OCI-LY1 (cell line): ENCODE data around the gene SOX15.

ENCODE experiments used
- H2AFZ ChIP-seq: fragments of 200-600 bp; sonication (generic), shearing (Covaris generic); 2 replicates; pipeline ENCODE4 v1.6.0; 2014; ENCODE audit warnings: antibody characterized with exemption, mild to moderate bottlenecking, low read length
- H3F3A ChIP-seq: fragments of 200-600 bp; sonication (generic), shearing (Covaris generic); 2 replicates; pipeline ENCODE4 v1.6.0; 2014; ENCODE audit warnings: mild to moderate bottlenecking, antibody characterized with exemption, low read length, moderate library complexity; ENCODE audit not compliant: insufficient read depth
- H3K27ac ChIP-seq: fragments of 200-600 bp; sonication (generic); 2 replicates; pipeline ENCODE4 v1.5.1; 2014; ENCODE audit warnings: low read length, mixed run types, mild to moderate bottlenecking, low read depth; ENCODE audit not compliant: poor library complexity, severe bottlenecking
- H3K27me3 ChIP-seq: fragments of 200-600 bp; sonication (generic); 2 replicates; pipeline ENCODE4 v1.6.0; 2014; ENCODE audit warnings: antibody characterized with exemption, mild to moderate bottlenecking, low read length, moderate library complexity; ENCODE audit not compliant: insufficient read depth
- H3K36me3 ChIP-seq: fragments of 200-600 bp; sonication (generic); 2 replicates; pipeline ENCODE4 v1.6.1; 2014; ENCODE audit warnings: mild to moderate bottlenecking, antibody characterized with exemption, low read length, moderate library complexity, mixed read lengths; ENCODE audit not compliant: insufficient read depth
- H3K4me1 ChIP-seq: fragments of 200-600 bp; sonication (generic); 2 replicates; pipeline ENCODE4 v1.5.1; 2014; ENCODE audit warnings: mild to moderate bottlenecking, low read length, moderate library complexity; ENCODE audit not compliant: insufficient read depth, severe bottlenecking
- H3K4me2 ChIP-seq: fragments of 200-600 bp; sonication (generic), shearing (Covaris generic); 2 replicates; pipeline ENCODE4 v1.6.1; 2014; ENCODE audit warnings: low read length
- H3K4me3 ChIP-seq: fragments of 200-600 bp; sonication (generic); 2 replicates; pipeline ENCODE4 v1.5.1; 2014; ENCODE audit warnings: low read length, low read depth, mild to moderate bottlenecking, mixed read lengths; ENCODE audit not compliant: poor library complexity, severe bottlenecking
- H3K79me2 ChIP-seq: fragments of 200-600 bp; shearing (Covaris generic); 2 replicates; pipeline ENCODE4 v1.6.1; 2016; ENCODE audit warnings: mixed run types, low read length, mixed read lengths; ENCODE audit not compliant: insufficient read depth
- H3K9ac ChIP-seq: fragments of 200-600 bp; sonication (generic), shearing (Covaris generic); 2 replicates; pipeline ENCODE4 v1.6.1; 2014; ENCODE audit warnings: mild to moderate bottlenecking, low read length, mixed read lengths
- H3K9me2 ChIP-seq: fragments of 200-600 bp; sonication (generic), shearing (Covaris generic); 2 replicates; pipeline ENCODE4 v1.6.1; 2014; ENCODE audit warnings: low read depth, mild to moderate bottlenecking, low read length, mixed read lengths
- H3K9me3 ChIP-seq: fragments of 200-600 bp; shearing (Covaris generic); 2 replicates; pipeline ENCODE4 v1.6.1; 2014; ENCODE audit warnings: low read length, mixed read lengths
- H4K20me1 ChIP-seq: fragments of 200-600 bp; sonication (generic), shearing (Covaris generic); 2 replicates; pipeline ENCODE4 v1.6.0; 2016; ENCODE audit warnings: mild to moderate bottlenecking, low read length; ENCODE audit not compliant: insufficient read depth
- EZH2 ChIP-seq: fragments of 200-600 bp; sonication (generic), shearing (Covaris generic); IDR thresholded peaks from 2 replicates; pipeline ENCODE4 v1.8.0; 2017; ENCODE audit warnings: borderline replicate concordance, mixed run types, mild to moderate bottlenecking, antibody characterized with exemption, low read length, moderate library complexity, mixed read lengths
- TF ChIP-seq, protein P1 (sequence below): fragments of 200-600 bp; sonication (generic), shearing (Covaris generic); IDR thresholded peaks from 2 replicates; pipeline ENCODE4 v1.5.1; 2017; ENCODE audit warnings: mild to moderate bottlenecking, antibody characterized with exemption, low read length, moderate library complexity, mixed read lengths

The SOX15 gene

DNA sequence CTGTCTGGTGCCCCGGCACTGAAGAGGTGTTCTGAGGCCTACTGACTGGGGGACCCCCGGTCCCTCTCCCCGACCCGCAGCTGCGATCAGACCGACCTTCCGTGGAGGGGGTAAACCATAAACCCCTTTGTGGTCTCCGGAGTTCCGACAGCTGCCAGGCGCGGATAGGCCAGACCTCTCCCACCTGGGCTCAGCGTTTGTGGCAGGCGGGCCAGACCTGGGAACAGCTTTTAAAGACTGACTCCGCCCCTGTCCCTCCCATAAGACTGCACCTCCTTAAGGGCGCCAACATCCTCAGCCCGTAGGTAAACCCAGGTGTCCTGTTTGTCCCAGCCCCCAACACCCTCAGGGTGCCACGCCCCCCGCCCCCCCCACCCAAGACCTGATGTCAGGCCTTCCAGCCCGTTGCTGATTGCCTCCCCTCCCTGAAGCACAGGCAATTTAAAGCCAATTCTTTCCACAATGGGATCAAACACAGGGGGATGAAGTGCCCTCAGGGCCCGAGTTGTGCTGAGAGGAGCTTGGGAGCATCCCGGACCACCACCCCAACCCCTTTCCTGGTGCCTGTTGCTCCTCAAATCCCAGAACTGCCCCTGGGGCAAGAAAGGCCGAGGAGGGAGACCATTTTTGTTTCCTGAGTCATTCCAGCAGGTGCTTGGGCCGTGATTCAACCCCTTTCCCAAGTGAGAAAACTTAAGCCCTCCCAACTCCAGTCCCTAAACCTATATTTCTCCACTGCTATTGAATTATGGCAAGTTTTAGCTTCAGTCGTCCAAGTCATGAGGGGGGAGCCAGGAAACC is at the start of gene SOX15:
Gene SOX15 (minus strand): TSS at position 204 of the 801 bp plus-strand sequence. CDS start 418 bp downstream, outside the sequence.
- no peak within 1 kb of the TSS for H3K9ac ChIP-seq
- H2AFZ ChIP-seq, result no peak within 1 kb of the TSS
- no peak within 1 kb of the TSS for H3K4me2 ChIP-seq
- H3K9me2 ChIP-seq, result no peaks in the 10 kb centered on the region
- no peak for TF ChIP-seq EZH2
- TF ChIP-seq, protein P1, sequence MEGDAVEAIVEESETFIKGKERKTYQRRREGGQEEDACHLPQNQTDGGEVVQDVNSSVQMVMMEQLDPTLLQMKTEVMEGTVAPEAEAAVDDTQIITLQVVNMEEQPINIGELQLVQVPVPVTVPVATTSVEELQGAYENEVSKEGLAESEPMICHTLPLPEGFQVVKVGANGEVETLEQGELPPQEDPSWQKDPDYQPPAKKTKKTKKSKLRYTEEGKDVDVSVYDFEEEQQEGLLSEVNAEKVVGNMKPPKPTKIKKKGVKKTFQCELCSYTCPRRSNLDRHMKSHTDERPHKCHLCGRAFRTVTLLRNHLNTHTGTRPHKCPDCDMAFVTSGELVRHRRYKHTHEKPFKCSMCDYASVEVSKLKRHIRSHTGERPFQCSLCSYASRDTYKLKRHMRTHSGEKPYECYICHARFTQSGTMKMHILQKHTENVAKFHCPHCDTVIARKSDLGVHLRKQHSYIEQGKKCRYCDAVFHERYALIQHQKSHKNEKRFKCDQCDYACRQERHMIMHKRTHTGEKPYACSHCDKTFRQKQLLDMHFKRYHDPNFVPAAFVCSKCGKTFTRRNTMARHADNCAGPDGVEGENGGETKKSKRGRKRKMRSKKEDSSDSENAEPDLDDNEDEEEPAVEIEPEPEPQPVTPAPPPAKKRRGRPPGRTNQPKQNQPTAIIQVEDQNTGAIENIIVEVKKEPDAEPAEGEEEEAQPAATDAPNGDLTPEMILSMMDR, result no peak
- H4K20me1 ChIP-seq, result no peaks in the 10 kb centered on the region
- no peaks in the 10 kb centered on the region for H3K27me3 ChIP-seq
- H3K4me3 ChIP-seq, result no peak within 1 kb of the TSS
- H3K79me2 ChIP-seq, result no peaks in the 10 kb centered on the region
- no peak within 1 kb of the TSS for H3K27ac ChIP-seq
- no peaks in the 10 kb centered on the region for H3F3A ChIP-seq
- H3K36me3 ChIP-seq, result peaks cover 75% of the 10 kb centered on the region
- H3K9me3 ChIP-seq, result no peaks in the 10 kb centered on the region
- peaks cover 6% of the 10 kb centered on the region for H3K4me1 ChIP-seq

DNA sequence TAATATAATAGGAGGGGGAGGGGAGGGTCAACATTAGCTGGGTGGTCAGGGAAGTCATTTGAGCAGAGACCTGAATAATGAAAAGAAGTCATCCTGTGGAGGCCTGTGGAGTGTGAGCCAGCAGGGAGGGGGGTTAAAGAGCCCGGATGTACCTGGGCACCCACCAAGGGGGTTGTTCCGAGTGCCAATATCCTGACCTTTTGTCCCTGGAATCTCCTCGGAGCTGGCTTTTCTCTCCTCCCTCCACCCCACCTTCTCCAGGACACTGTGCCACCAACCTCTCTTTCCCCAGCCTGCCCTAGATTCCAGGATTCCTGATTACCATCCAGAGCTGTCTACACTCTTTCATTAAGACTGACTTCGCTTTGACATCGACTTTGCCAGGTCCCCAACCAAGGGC is 46.3 kb upstream of the SOX15 start:
- Histone ChIP-seq H3K27ac (no peak overlapping the region), H3K4me3 (no peak overlapping the region), H3K9me3 (no peaks in the 10 kb centered on the region), H3K27me3 (no peaks in the 10 kb centered on the region), H4K20me1 (no peaks in the 10 kb centered on the region), H3K4me1 (no peaks in the 10 kb centered on the region), H3K9me2 (no peaks in the 10 kb centered on the region), H3K36me3 (no peaks in the 10 kb centered on the region), H3K9ac (no peak overlapping the region), H2AFZ (no peak overlapping the region), H3K4me2 (no peak overlapping the region), H3K79me2 (no peaks in the 10 kb centered on the region), H3F3A (no peaks in the 10 kb centered on the region)
- TF ChIP-seq, protein P1, result no peak
- TF ChIP-seq EZH2, result no peak

DNA sequence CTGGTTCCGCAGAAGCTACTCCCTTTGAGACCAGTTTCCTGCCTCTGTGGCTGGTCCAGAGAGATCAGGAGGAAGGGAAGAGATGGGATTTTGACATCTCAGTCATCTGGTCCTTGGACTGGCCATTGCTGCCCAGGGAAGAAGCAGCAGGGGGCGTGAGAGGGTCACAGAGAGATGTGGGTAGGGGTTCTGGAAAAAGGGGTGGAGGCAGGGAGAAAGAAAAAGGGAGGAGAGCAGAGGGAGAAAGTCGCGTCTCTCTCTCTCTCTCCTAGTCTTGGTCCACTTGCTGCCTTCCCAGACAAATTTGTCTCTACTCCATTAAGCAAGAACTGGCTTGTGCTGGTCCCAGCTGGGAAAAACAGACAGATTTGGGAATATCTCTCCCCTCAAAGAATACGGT is 44.5 kb upstream of the SOX15 start:
- Histone ChIP-seq H3K79me2 (no peaks in the 10 kb centered on the region), H3K4me3 (no peak overlapping the region), H3K36me3 (no peaks in the 10 kb centered on the region), H3K27me3 (no peaks in the 10 kb centered on the region), H3K27ac (no peak overlapping the region), H3K9me3 (no peaks in the 10 kb centered on the region), H2AFZ (no peak overlapping the region), H3K4me2 (no peak overlapping the region), H3K4me1 (no peaks in the 10 kb centered on the region), H3K9ac (no peak overlapping the region), H3K9me2 (no peaks in the 10 kb centered on the region), H4K20me1 (no peaks in the 10 kb centered on the region), H3F3A (no peaks in the 10 kb centered on the region)
- no peak for TF ChIP-seq EZH2
- TF ChIP-seq, protein P1, result peak; percentile 38; the same call in 1 of the 2 replicates
